Measurements from ENCODE around the gene YWHAG. TPM values are rescaled to one million over a fixed set of nuclear protein-coding genes. Genes with fewer than 3 reads are reported as not detected.

Gene YWHAG
- total and polyA plus RNA-seq, 9 of the 15 experiments (the other 6 are each of a cell fraction or from before 2014, with no cell fraction given): 30.4 to 246 (median 94.5) TPM

GRCh38 chr7:76358481-76359110 is at the start of gene YWHAG (continued):
- TF ChIP-seq ZBTB40 (IDR thresholded peaks at IDR 0.05) (no peak), ZBTB40 (CRISPR knock-in tag; IDR thresholded peaks at IDR 0.05) (no peak), TEAD4 (IDR thresholded peaks at IDR 0.05; ENCODE audit: low read length) (peak; percentile 31; the same call in 1 of the 2 replicates), TEAD4 (CRISPR knock-in tag; IDR thresholded peaks at IDR 0.05; ENCODE audit: borderline replicate concordance) (no peak), SRSF3 (IDR thresholded peaks at IDR 0.05; ENCODE audit: insufficient read depth, low read length) (0 out of 2 replicates have a peak, but pooled peaks have one; percentile 39), EP300 (IDR thresholded peaks at IDR 0.05; ENCODE audit: low read length) (no peak), ZNF197 (CRISPR knock-in tag; IDR thresholded peaks at IDR 0.05; ENCODE audit: low read depth) (no peak), RAD51 (IDR thresholded peaks at IDR 0.05; ENCODE audit: borderline replicate concordance, low read depth) (no peak), GATAD2B (IDR thresholded peaks at IDR 0.05; ENCODE audit: borderline replicate concordance) (0 out of 2 replicates have a peak, but pooled peaks have one; percentile 45), RBM22 (IDR thresholded peaks at IDR 0.05; ENCODE audit: low read depth, low read length, poor library complexity, severe bottlenecking) (peak; percentile 92), CCNT2 (IDR thresholded peaks at IDR 0.05; ENCODE audit: borderline replicate concordance, extremely low read depth, insufficient read length, low read depth, low read length) (peak; percentile 77), NONO (IDR thresholded peaks at IDR 0.05; ENCODE audit: low read depth in 2 of 2, low read length in 1 of 2) (peak; percentile 46 to 90; a peak in 2 of 4 replicates), SMARCC2 (IDR thresholded peaks at IDR 0.05; ENCODE audit: low read depth) (no peak), THAP7 (CRISPR knock-in tag; IDR thresholded peaks at IDR 0.05) (no peak), GTF2B (IDR thresholded peaks at IDR 0.05; ENCODE audit: extremely low read depth, insufficient read length) (peak; percentile 48), SMARCE1 (IDR thresholded peaks at IDR 0.05) (no peak), ZNF830 (CRISPR knock-in tag; IDR thresholded peaks at IDR 0.05) (0 out of 2 replicates have a peak, but pooled peaks have one; percentile 28)
